A549 (cell line): ENCODE measurements around the gene RAB8B.

Experiments
- HDAC2 ChIP-seq: fragments of 200-600 bp; sonication (generic); IDR thresholded peaks from 2 replicates; pipeline ENCODE4 v1.6.1; 2016
- JUN ChIP-seq, 2 experiments: fragments of >200 bp; sonication (Bioruptor Twin); formaldehyde crosslinking; IDR thresholded peaks; 2 replicates in 1 of 2; 3 replicates in 1 of 2; pipeline ENCODE4 v1.6.1; 2016 to 2017
- PHF8 ChIP-seq: fragments of 200-600 bp; sonication (generic); IDR thresholded peaks from 2 replicates; pipeline ENCODE4 v1.6.1; 2016; ENCODE audit warnings: low read depth, mild to moderate bottlenecking, antibody characterized with exemption, moderate library complexity, borderline replicate concordance
- POLR2A ChIP-seq: IDR thresholded peaks from 2 replicates; pipeline ENCODE4 v1.6.1; 2012; ENCODE audit warnings: mild to moderate bottlenecking, low read length
- RAD21 ChIP-seq, 2 experiments: fragments of >200 bp in 1 of 2; sonication (Bioruptor Twin) in 1 of 2; formaldehyde crosslinking in 1 of 2; IDR thresholded peaks in 1 of 2; conservative IDR thresholded peaks in 1 of 2; 2 replicates in 1 of 2; 3 replicates in 1 of 2; pipeline ENCODE4 v1.6.1; 2012 to 2018; ENCODE audit warnings: inconsistent platforms in 1 of 2
- RCOR1 ChIP-seq: fragments of 150-350 bp; IDR thresholded peaks from 2 replicates; pipeline ENCODE4 v1.6.1; 2014; ENCODE audit warnings: antibody characterized with exemption, low read length, low read depth
- SMC3 ChIP-seq: fragments of >200 bp; sonication (Bioruptor Twin); formaldehyde crosslinking; IDR thresholded peaks from 3 replicates; pipeline ENCODE4 v1.6.1; 2018; ENCODE audit warnings: inconsistent platforms
- ZC3H11A ChIP-seq: fragments of 450-650 bp; IDR thresholded peaks from 2 replicates; pipeline ENCODE4 v1.6.1; 2014; ENCODE audit warnings: antibody characterized with exemption, mild to moderate bottlenecking
- ZSCAN20 ChIP-seq: fragments of 250-450 bp; sonication (Bioruptor Pico); IDR thresholded peaks from 2 replicates; pipeline ENCODE4 v1.8.0; 2022; ENCODE audit warnings: mild to moderate bottlenecking, moderate library complexity
- TF ChIP-seq, protein P1 (sequence below): fragments of >200 bp; sonication (Bioruptor Twin); formaldehyde crosslinking; IDR thresholded peaks from 2 replicates; pipeline ENCODE4 v1.6.1; 2016
- TF ChIP-seq, protein P2 (sequence below): IDR thresholded peaks from 2 replicates; pipeline ENCODE4 v1.6.1; 2012; ENCODE audit warnings: low read depth, borderline replicate concordance
- TF ChIP-seq, protein P3 (sequence below): fragments of >200 bp; sonication (Bioruptor Twin); formaldehyde crosslinking; IDR thresholded peaks from 3 replicates; pipeline ENCODE4 v1.5.1; 2016
- TF ChIP-seq, protein P4 (sequence below): fragments of 450-650 bp; IDR thresholded peaks from 2 replicates; pipeline ENCODE4 v1.6.1; 2014; ENCODE audit warnings: antibody characterized with exemption
- TF ChIP-seq, protein P5 (sequence below): fragments of 250-450 bp; sonication (Bioruptor Pico); IDR thresholded peaks from 2 replicates; pipeline ENCODE4 v1.5.0; 2021; ENCODE audit warnings: mild to moderate bottlenecking, moderate library complexity, borderline replicate concordance

DNA sequence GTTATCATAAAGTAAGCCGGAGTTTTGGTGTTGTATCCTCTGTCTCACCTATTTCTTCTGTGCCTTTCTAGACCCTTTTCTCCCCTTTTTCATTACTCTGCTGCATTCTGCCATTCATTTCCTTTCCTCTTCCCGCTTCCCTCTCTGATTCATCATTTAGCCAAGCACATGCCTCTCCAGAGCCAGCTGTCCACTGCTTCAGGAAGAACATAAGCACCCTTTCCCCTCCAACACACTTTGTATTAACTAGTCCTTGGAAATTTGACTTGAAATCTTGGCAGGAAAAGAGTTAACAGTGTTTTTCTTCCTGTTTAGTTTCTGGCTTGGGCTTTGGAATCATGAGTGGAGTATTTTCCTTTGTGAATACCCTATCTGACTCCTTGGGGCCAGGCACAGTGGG is 97.7 kb downstream of the RAB8B start:
- TF ChIP-seq HDAC2 = no peak
- TF ChIP-seq, protein P1, sequence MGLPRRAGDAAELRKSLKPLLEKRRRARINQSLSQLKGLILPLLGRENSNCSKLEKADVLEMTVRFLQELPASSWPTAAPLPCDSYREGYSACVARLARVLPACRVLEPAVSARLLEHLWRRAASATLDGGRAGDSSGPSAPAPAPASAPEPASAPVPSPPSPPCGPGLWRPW = no peak
- no peak for TF ChIP-seq SMC3
- TF ChIP-seq, protein P2, sequence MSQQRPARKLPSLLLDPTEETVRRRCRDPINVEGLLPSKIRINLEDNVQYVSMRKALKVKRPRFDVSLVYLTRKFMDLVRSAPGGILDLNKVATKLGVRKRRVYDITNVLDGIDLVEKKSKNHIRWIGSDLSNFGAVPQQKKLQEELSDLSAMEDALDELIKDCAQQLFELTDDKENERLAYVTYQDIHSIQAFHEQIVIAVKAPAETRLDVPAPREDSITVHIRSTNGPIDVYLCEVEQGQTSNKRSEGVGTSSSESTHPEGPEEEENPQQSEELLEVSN = no peak
- TF ChIP-seq, protein P3, sequence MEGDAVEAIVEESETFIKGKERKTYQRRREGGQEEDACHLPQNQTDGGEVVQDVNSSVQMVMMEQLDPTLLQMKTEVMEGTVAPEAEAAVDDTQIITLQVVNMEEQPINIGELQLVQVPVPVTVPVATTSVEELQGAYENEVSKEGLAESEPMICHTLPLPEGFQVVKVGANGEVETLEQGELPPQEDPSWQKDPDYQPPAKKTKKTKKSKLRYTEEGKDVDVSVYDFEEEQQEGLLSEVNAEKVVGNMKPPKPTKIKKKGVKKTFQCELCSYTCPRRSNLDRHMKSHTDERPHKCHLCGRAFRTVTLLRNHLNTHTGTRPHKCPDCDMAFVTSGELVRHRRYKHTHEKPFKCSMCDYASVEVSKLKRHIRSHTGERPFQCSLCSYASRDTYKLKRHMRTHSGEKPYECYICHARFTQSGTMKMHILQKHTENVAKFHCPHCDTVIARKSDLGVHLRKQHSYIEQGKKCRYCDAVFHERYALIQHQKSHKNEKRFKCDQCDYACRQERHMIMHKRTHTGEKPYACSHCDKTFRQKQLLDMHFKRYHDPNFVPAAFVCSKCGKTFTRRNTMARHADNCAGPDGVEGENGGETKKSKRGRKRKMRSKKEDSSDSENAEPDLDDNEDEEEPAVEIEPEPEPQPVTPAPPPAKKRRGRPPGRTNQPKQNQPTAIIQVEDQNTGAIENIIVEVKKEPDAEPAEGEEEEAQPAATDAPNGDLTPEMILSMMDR = no peak
- no peak for TF ChIP-seq POLR2A
- no peak for TF ChIP-seq PHF8
- no peak for TF ChIP-seq RAD21 (conservative IDR thresholded peaks at IDR 0.05 in 1 of 2, IDR thresholded peaks at IDR 0.05 in 1 of 2)
- TF ChIP-seq RCOR1 = no peak
- TF ChIP-seq JUN (IDR thresholded peaks at IDR 0.05) = no peak
- TF ChIP-seq, protein P4, sequence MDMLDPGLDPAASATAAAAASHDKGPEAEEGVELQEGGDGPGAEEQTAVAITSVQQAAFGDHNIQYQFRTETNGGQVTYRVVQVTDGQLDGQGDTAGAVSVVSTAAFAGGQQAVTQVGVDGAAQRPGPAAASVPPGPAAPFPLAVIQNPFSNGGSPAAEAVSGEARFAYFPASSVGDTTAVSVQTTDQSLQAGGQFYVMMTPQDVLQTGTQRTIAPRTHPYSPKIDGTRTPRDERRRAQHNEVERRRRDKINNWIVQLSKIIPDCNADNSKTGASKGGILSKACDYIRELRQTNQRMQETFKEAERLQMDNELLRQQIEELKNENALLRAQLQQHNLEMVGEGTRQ = no peak
- TF ChIP-seq, protein P5, sequence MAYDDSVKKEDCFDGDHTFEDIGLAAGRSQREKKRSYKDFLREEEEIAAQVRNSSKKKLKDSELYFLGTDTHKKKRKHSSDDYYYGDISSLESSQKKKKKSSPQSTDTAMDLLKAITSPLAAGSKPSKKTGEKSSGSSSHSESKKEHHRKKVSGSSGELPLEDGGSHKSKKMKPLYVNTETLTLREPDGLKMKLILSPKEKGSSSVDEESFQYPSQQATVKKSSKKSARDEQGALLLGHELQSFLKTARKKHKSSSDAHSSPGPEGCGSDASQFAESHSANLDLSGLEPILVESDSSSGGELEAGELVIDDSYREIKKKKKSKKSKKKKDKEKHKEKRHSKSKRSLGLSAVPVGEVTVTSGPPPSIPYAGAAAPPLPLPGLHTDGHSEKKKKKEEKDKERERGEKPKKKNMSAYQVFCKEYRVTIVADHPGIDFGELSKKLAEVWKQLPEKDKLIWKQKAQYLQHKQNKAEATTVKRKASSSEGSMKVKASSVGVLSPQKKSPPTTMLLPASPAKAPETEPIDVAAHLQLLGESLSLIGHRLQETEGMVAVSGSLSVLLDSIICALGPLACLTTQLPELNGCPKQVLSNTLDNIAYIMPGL (CRISPR knock-in tag) = no peak
- TF ChIP-seq ZC3H11A = no peak
- TF ChIP-seq ZSCAN20 = no peak
